Middle frontal gyrus (tissue), 1 donor: Measurements from ENCODE around the gene NTNG2.
A peak's percentile ranks its signal among the peaks of the same experiment; 100 is the strongest.

Source experiments
- DNase-seq: peaks from one replicate; pipeline ENCODE4 v3.0.0-alpha.2; 2015; ENCODE audit warnings: low spot score; ENCODE audit errors: extremely low spot score

The NTNG2 gene

DNA sequence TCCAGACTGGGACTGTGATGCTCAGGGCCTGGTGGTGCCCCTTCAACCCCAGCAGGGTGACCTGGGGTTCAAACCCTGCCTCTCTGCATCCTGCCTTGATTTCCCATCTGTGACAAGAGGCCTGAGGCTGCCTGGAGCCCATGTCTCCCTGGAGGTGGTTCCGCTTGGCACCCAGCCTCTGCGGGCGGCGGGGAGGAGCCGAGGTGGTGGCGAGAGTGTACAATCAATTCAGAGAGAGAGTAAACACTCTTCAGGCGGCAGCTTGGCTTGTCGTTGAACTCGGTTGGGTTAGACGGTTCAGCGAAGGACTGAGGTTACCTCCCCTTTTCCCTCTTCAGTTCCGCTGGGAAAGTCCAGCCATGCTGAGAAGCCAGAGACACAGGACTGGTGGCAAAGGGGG is 39.3 kb downstream of the NTNG2 start:
- DNase-seq, result no peak

DNA sequence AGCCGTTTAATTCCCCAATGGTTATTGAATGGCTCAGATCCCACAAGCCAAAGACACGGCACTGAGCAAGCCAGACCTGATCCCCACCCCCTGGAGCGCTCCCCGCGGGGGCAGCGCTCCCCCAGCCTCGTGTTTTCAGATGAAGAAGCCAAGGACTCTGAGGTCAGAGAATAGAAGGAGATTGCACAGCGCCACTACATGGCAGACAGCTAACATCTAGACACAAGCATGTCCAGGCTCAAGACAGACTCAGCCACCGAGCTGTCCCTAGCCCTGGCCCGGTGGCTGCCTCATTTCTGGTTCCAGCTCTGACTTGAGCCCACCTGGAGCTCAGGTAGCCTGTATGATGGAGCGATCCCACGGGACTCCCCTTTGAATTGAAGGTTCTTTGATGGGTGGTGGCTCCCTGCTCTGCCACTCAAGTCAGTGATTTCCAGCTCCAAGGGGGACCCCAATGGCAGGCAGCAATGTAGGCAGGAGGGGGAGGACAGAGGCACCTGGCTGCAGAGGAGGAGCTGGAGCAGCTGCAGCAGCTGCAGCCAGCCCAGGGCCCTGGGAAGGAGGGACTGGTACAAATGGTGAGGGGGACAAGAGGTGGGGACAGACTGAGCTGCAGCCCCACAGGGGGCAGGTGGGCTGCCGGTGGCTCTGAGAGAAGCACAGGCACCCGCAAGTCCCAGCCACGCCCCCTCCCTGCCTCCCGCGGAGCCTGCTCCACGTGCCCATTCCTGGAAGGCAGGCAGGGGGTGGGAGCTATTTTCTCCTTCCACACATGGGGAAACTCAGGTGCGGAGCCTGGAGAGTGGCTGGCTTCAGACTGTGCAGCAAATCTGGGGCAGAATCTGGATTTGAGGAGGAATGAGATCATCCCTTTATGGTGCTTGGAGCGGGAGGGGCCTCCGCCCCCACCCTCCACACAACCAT is 40.2 kb downstream of the NTNG2 start:
- no peak for DNase-seq

DNA sequence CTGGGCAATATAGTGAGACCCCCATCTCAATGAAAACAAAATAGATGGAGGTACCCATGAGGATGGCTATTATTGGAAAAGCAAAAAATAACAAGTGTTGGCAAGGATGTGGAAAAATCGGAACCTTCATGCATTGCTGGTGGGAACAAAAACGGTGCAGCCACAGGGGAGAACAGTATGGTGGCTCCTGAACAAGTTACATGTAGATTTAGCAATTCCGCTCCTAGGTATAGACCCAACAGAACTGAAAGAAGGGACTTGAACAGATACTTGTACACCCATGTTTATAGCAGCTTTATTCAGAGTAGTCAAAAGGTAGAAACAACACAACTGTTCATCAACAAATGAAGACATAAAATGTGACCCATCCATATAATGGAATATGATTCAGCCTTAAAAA is 43.0 kb downstream of the NTNG2 start:
- no peak for DNase-seq

DNA sequence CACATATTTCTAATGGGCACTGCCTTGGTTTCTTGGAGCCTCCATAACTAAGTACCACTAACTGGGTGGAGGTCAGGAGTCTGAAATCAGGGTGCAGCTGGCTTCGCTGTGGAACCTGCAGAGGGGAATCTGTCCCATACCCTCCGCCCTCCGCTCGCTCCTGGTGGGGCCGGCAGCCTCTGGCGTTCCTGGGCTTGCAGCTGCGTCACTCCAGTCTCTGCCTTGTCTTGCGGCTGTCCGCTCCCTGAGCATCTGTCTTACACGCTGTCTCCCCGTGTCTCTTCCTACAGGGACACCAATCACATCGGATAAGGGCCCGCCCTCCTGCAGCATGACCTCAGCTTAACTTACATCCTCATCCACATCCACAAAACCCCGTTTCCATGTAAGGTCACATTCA is 45.4 kb downstream of the NTNG2 start:
- no peak for DNase-seq

DNA sequence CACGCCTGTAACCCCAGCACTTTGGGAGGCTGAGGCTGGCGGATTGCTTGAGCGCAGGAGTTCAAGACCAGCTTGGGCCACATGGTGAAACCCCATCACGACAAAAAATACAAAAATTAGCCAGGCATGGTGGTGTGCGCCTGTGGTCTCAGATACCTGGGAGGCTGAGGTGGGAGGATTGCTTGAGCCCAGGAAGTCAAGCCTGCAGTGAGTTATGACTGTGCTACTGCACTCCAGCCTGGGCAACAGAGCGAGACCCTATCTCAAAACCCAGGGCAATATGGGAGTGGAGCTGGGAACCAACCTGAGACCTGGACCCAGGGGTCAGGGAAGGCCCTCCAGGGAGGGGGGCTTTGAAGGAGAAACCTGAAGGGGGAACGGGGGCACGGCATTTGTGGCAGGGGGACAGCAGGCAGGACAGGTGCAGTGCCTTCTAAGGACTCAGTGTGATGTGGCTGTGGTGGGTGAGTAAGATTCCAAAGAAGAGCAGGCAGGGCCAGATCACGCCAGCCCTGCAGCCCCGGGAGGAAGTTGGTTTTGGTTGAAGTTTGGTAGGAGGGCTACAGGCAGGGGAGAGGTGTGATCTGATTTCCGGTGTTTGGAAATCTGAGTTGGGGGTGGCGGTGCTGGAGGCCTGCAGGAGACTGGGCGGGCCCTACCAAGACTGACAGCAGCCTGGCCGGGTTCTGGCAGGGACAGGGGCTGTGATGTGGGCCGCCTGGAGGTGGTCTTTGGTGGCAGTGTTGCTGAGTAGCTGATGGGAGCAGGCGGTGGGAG is 46.2 kb downstream of the NTNG2 start:
- no peak for DNase-seq

DNA sequence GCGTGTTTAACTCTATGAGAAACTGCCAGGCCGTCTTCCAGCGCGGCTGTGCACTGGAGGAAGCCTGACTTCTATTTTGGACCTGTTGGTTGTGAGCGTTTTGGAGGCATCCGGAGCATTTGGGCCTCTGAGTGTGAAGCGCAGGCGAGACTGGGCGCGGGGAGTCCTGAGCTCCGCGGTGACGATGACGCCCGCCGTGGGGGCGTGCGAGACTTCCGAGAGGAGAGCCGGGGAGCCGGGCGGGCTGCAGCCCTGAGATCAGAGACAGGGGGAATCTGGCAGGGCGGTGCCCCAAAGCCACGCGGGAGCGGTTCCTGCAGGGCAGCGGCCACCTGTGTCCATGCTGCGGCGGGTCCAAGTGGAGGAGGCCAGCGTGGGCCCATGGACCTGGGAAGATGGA is 47.4 kb downstream of the NTNG2 start:
- no peak for DNase-seq

DNA sequence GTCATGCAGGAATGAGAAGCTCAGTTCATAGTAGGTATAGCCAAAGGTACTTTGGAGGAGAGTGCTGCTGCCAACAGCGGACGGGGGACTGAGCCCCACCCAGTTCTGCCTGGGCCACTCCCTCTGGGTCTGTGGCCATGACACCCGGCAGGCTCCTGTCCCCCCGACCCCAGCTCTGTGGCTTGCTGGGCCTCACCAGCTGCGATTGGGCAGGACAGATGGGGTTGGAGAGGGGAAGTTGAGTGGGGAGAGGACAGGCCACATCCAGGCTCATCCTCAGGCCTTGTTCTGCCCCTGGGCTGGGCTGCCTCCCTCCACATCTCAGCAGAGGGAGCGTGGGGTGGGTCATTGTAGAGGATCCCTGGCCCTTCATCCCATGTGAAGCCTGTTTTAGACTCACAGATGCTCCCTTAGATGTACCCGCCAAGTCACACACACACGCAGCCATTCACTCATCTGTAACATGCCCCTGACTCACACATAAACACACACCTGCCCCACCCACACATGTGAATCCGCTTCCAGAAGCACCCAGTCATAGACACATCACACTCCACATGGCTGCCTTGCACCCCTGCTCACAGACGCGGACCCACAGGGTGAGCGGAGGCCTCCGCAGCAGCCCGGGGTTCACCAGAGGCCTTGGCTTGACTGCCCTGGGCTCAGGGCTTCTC is 48.8 kb downstream of the NTNG2 start:
- DNase-seq, result no peak

DNA sequence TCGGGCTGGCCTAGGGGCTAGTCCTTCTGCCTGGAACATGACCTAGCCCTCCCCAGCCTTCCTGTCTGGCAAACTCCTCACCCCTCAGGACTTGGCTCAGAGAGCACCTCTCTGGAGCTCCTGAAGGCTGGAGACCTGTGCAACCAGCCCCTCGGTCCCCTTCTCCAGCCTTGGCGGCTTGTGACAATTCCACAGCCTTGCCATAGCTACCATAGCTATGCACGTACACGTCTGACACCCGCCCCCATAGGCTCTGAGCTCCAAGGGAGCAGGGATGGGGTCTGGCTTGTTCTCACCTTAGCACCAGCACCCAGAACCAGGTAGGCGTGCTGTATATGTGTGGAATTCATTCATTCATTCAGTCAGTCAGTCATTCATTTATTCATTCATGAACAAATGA is 49.7 kb downstream of the NTNG2 start:
- no peak for DNase-seq

DNA sequence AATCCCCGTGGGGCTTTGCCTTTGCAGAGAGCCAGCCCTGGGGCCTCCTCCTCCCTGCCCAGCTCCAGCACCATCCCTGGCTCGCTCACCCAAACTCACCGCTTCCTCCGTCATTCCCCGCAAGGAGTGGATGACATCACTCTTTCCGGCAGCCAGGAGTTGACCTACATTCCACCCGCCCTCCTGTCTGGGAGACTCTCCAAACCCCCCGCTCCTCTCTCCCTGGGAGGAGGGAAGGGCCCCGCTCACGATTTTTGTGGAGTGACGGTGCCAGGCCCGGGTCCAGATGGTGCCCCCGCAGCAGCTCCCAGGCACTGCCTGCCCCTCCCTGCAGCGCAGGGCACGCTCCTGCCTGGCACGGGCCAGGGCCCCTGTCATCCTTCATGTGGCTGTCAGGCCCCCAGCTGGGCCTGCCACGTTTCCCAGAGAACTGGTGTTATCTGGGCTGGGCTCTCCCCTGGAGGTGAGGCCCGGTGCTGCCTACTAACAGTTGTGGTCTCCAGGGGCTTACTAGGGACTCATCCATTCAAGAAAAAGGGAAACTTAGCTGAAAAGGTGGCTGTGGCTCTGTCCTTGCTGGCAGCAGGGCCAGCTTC is 52.3 kb downstream of the NTNG2 start:
- DNase-seq, result peak; percentile 79

DNA sequence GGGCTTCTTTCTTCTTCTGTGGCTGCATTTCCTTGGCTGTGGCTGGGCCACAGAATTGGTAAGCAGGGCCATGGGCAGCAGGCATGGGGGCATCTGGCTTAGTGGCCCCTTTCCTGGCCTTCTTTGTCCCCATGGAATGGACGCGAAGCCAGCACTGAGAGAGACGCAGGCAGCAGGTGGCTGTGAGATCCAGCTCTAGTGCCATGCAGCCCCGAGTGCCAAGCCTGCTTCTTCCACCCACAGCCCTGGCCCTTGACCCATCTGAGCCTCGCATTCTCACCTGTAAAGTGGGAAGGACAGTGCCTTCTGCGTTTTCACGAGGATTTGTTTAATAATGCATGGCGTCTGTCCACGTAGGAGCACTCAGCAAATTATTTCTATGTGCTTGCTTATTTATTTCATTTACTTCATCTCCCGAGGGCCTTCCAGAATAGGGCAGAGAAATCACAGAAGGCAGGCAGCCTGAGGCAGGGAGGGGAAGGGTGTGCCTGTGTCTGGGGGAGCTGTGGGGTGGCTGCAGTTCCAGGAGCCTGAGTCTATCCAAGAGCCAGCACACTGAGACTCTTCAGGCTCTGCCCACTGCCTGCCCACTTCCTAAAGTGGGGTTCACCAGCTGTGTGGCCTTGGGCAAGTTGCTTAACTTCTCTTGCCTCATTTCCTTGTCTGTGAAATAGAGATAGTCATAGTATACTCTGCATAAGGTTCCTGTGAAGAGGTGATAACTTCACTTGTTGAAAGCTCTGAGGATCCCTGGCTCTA is 55.2 kb downstream of the NTNG2 start:
- no peak for DNase-seq

DNA sequence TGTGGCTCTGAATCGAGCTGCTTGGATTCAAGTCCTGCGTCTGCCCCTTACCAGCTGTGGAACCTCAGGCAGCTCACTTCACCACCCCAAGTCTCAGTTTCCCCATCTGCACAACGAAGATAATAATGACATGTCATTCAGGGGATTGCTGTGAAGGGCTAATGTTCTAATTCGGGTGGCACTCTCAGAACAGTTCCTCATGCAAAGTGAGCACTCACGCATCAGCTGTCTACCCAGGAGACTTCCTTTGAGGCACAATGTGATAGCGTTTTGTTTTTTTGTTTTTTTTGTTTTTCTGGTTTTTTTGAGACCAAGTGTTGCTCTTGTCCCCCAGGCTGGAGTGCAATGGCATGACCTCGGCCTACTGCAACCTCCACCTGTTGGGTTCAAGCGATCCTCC is 56.4 kb downstream of the NTNG2 start:
- no peak for DNase-seq

DNA sequence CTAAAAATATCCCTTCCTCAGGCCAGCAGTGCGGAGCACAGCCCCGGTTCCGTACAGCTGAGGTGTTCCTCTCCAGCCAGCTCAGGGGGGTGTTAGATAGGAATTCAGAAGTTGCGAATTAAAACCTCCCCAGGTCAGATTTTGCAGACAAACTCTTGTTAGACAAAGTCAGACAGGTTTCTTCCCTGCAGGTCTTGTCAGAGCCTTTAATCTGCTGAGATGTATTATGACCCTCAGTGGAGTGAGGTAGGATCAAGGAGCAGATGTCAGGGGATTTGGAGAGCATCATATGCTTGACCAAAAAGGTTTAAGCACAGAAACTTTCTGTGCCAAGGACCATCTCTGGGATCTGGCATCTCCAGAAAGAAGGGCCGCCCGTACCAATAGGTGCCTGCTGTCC is 60.1 kb downstream of the NTNG2 start:
- no peak for DNase-seq

DNA sequence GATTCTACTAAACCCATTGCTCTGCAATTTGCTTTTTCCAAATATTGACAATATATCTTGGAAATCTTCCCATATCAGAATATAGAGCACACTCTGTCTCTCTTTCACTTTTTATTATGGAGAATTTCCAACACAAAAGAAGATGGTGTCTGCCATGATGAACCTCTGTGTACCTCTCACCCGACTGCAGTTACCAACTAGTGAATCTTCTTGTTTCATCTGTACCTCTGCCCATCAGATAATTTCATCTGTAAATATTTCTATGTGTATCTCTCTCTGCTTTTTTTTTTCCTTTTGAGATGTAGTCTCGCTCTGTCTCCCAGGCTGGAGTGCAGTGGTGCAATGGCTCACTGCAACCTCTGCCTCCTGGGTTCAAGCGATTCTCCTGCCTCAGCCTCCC is 62.8 kb downstream of the NTNG2 start:
- no peak for DNase-seq

DNA sequence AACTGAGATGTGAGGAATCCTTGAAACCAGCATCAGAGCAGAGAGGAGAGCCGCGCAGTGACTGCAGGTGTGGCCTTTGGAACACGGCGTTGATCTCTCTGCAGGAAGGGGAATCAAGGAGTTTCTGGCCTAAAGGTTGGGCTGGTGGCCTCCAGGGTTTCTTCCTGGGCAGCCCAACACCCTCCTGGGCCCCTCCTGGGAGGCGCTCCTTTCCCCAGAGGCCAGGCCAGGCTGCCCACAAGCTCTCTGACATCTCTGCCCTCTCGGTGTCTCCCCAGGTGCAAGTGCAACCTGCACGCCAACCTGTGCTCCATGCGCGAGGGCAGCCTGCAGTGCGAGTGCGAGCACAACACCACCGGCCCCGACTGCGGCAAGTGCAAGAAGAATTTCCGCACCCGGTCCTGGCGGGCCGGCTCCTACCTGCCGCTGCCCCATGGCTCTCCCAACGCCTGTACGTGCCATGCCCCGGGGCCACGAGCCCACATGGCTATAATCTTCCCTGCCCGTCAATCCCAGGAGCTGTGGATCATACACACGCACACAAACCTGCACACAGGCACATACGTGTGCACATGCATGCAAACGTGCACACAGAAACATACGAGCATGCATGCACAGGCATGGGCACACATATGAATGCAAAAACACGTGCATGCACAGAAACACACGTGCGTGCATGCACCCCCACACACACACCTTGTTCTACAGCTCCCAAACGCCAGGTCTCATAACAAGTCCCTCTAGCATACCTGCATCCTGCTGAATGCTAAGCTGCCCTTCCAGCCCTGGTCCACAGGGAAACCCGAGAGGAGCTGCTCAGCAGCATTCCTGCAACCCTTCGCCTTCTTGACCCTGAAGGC is 64.9 kb downstream of the NTNG2 start:
- no peak for DNase-seq

DNA sequence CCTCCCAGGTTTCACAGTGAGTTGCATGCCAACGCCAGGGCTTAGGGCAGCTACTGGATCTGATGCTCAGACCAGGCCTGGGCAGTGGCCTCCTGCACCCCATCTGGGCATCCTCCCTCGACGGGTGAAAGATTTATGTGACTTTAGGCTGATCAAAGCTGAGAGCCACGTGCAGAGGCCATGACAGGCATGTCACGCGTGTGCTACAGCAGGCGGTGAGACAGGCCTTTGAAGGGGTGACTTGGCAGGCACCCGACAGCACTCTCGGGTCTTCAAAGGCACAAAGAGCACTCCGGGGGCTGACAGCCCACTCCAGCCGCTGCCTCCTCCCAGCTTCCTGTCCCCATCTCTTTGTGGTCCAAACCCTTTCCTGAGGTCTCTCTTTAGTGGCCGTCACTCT is 66.2 kb downstream of the NTNG2 start:
- no peak for DNase-seq

DNA sequence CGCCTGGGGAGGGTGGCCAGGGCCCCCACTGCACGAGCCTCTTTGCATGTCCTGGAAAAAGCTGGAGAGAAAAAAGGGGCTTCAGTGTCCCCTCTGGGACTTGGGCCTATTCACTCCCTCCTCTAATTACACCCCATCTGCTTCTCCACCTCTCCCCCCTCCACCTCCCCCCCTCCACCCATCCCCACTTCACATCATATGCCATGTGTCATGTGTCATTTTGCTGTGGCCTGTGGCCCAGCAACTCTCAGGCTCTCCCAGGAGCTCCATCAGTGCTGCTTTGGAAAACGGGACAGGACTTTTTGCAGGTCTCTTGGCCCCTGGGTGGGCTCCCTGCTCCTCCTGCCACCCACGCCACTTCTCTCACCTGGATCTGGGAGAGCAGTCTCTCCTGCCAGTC is 68.7 kb downstream of the NTNG2 start:
- DNase-seq, result no peak

DNA sequence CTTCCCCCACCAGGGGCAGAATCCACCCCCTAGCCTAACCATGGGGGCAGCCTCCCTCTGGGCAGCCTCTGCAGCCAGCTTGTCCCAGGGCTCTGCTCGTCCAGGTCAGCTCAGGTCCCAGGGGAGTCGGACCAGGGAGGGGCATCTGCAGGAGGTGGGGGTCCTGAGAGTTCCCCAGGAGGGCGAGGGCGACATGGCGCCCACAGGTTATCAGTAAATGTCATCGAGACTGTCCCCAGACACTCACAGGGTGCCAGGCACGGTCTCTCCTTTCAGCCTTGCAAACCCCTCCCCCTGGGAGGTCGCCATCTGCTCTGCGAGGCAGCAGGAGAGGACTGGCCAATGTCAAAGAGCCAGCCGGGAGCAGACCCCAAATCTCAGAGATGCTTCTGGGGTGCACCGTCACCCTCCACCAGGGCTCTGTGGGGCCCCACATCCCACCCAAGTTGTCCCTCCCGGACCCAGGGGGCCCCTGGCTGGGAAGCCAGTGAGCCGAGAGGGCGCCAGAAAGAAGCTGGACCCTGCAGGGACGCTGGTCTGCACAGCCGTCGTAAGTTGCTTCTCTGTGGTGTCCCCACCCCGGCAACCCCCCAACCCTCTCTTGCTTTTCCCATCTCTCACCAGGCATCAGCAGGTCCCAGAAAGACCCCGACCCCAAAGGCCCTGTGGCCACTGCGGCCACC is 69.3 kb downstream of the NTNG2 start:
- no peak for DNase-seq

DNA sequence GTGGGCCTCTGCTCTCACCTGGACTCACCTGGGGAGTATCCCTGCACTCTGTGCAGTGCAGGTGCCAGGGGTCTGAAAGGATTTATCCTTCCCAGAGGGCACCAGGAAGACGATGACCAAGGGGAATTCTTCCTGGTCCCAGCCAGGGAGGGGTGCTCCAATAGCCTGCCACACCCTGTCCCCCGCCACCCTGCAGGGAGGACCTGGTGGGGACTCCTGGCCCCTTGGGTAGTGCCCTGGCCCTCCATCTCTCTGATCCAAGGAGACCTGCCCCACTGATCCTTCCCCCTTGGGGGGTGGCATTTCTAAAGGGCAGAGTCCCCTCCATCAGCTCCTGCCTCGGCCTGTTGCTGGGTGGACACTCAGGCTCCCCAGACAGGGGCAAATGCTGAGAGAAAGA is 70.7 kb downstream of the NTNG2 start:
- DNase-seq, result no peak

DNA sequence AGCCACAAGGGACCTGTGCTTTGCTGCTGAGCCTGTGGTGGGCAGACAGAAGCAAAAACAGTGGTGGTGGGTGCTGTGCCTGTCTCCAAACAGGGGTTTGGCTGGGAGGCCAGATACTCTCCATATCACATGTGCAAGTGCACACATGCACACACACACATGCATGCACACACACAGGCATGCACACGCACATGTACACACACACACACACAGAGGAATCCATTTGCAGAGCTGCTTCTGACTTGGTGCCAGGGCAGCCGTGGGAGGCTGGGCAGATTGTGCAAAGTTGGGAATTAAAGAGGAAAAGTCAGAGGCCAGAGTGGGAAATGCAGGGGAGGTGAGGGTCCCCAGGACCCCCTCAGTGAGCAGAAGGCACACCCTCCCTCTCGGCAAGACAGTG is 71.3 kb downstream of the NTNG2 start:
- DNase-seq, result no peak
